ENCODE results near the gene OR2F2. TPM values are rescaled to one million over a fixed set of nuclear protein-coding genes. Genes with fewer than 3 reads are reported as not detected.

Gene OR2F2
- total RNA-seq, 2 donors from 2014 or later = not detected

- Mint-ChIP-seq H3K4me3 (no peak overlapping the region), H3K9me3 (no peaks in the 10 kb centered on the region), H3K27ac (no peak overlapping the region), H3K4me1 (no peaks in the 10 kb centered on the region), H3K27me3 (ENCODE audit: insufficient read depth) (no peaks in the 10 kb centered on the region), H3K36me3 (ENCODE audit: low read depth) (no peaks in the 10 kb centered on the region)
- Histone ChIP-seq H3K27ac (ENCODE audit: low read depth, low read length) (no peak overlapping the region), H3K36me3 (ENCODE audit: control insufficient read depth, insufficient read depth, low read length) (no peaks in the 10 kb centered on the region), H3K4me1 (ENCODE audit: control insufficient read depth, insufficient read depth, low read length) (no peaks in the 10 kb centered on the region), H3K4me3 (ENCODE audit: low read length) (no peak overlapping the region), H3K9me3 (ENCODE audit: control insufficient read depth, low read length) (no peaks in the 10 kb centered on the region), H3K27me3 (ENCODE audit: control insufficient read depth, insufficient read depth, low read length, poor library complexity, severe bottlenecking) (no peaks in the 10 kb centered on the region), H3K9ac (ENCODE audit: extremely low read depth, low read length, poor library complexity, severe bottlenecking) (no peak overlapping the region)
- no peak for TF ChIP-seq CTCF (conservative IDR thresholded peaks at IDR 0.05)
- 88% methylated on average over 1 of the region's 3 CpGs; no CpG with 5 or more reads in 1 of the 2 experiments for WGBS, 2 experiments (ENCODE audit: insufficient coverage in 1 of 2, insufficient read length in 1 of 2)
- no peak for DNase-seq
These were observed 23.7 kb downstream of the OR2F2 start for GRCh38 chr7:143958781-143959180.

- Mint-ChIP-seq H3K4me3 (no peak overlapping the region), H3K27me3 (ENCODE audit: insufficient read depth) (no peaks in the 10 kb centered on the region), H3K27ac (no peak overlapping the region), H3K9me3 (no peaks in the 10 kb centered on the region), H3K36me3 (ENCODE audit: low read depth) (no peaks in the 10 kb centered on the region), H3K4me1 (no peaks in the 10 kb centered on the region)
- TF ChIP-seq CTCF (conservative IDR thresholded peaks at IDR 0.05) = no peak
- Histone ChIP-seq H3K4me3 (ENCODE audit: low read length) (no peak overlapping the region), H3K27ac (ENCODE audit: low read depth, low read length) (no peak overlapping the region), H3K9me3 (ENCODE audit: control insufficient read depth, low read length) (no peaks in the 10 kb centered on the region), H3K36me3 (ENCODE audit: control insufficient read depth, insufficient read depth, low read length) (no peaks in the 10 kb centered on the region), H3K9ac (ENCODE audit: extremely low read depth, low read length, poor library complexity, severe bottlenecking) (no peak overlapping the region), H3K4me1 (ENCODE audit: control insufficient read depth, insufficient read depth, low read length) (no peaks in the 10 kb centered on the region), H3K27me3 (ENCODE audit: control insufficient read depth, insufficient read depth, low read length, poor library complexity, severe bottlenecking) (no peaks in the 10 kb centered on the region)
- DNase-seq = no peak
- WGBS, 2 experiments (ENCODE audit: insufficient coverage in 1 of 2, insufficient read length in 1 of 2) = 89 to 100% methylated on average over 1 to 4 of the region's 5 CpGs
These were observed 26.0 kb downstream of the OR2F2 start for GRCh38 chr7:143960813-143961610.

- Histone ChIP-seq H3K9ac (ENCODE audit: extremely low read depth, low read length, poor library complexity, severe bottlenecking) (no peak overlapping the region), H3K36me3 (ENCODE audit: control insufficient read depth, insufficient read depth, low read length) (no peaks in the 10 kb centered on the region), H3K4me3 (ENCODE audit: low read length) (no peak overlapping the region), H3K4me1 (ENCODE audit: control insufficient read depth, insufficient read depth, low read length) (no peaks in the 10 kb centered on the region), H3K27me3 (ENCODE audit: control insufficient read depth, insufficient read depth, low read length, poor library complexity, severe bottlenecking) (no peaks in the 10 kb centered on the region), H3K27ac (ENCODE audit: low read depth, low read length) (no peak overlapping the region), H3K9me3 (ENCODE audit: control insufficient read depth, low read length) (no peaks in the 10 kb centered on the region)
- 83 to 94% methylated on average over 1 to 2 of the region's 2 CpGs for WGBS, 2 experiments (ENCODE audit: insufficient coverage in 1 of 2, insufficient read length in 1 of 2)
- H3K9me3 Mint-ChIP-seq = no peaks in the 10 kb centered on the region
- no peaks in the 10 kb centered on the region for H3K36me3 Mint-ChIP-seq (ENCODE audit: low read depth)
- no peak overlapping the region for H3K27ac Mint-ChIP-seq
- DNase-seq = no peak
- H3K4me3 Mint-ChIP-seq = no peak overlapping the region
- no peaks in the 10 kb centered on the region for H3K4me1 Mint-ChIP-seq
- no peaks in the 10 kb centered on the region for H3K27me3 Mint-ChIP-seq (ENCODE audit: insufficient read depth)
- TF ChIP-seq CTCF (conservative IDR thresholded peaks at IDR 0.05) = no peak
These were observed 30.2 kb downstream of the OR2F2 start for GRCh38 chr7:143965280-143965679.
